ENCODE results near the gene SUPT4H1.

- TF ChIP-seq, protein P1, sequence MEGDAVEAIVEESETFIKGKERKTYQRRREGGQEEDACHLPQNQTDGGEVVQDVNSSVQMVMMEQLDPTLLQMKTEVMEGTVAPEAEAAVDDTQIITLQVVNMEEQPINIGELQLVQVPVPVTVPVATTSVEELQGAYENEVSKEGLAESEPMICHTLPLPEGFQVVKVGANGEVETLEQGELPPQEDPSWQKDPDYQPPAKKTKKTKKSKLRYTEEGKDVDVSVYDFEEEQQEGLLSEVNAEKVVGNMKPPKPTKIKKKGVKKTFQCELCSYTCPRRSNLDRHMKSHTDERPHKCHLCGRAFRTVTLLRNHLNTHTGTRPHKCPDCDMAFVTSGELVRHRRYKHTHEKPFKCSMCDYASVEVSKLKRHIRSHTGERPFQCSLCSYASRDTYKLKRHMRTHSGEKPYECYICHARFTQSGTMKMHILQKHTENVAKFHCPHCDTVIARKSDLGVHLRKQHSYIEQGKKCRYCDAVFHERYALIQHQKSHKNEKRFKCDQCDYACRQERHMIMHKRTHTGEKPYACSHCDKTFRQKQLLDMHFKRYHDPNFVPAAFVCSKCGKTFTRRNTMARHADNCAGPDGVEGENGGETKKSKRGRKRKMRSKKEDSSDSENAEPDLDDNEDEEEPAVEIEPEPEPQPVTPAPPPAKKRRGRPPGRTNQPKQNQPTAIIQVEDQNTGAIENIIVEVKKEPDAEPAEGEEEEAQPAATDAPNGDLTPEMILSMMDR (IDR thresholded peaks at IDR 0.05; ENCODE audit: borderline replicate concordance, extremely low read depth, low read length, poor library complexity, severe bottlenecking), result peak; percentile 87
- no peak for TF ChIP-seq EZH2 (IDR thresholded peaks at IDR 0.05; ENCODE audit: borderline replicate concordance, low read depth, low read length, severe bottlenecking)
Observed at GRCh38 chr17:58344791-58345157, 7.2 kb downstream of the SUPT4H1 start.
